ENCODE data around the gene DNAJB6. TPM values are rescaled to one million over a fixed set of nuclear protein-coding genes. Genes with fewer than 3 reads are reported as not detected.

Gene DNAJB6
- total and polyA plus RNA-seq, 7 donors = 71.5 to 145 (median 120) TPM

GRCh38 chr7:157335236-157335635, 1.6 kb upstream of the DNAJB6 start:
- intact Hi-C loops (cut with DNase I) = loop anchor here (5.0 to 10.0 kb wide), 3 partner anchors 52 to 440 kb away; partner anchors contain the start of genes LMBR1 and UBE3C
- Histone ChIP-seq H3K4me1 (peaks cover 0 to 32% (median 26%) of the 10 kb centered on the region in 4 donors), H3K4me3 (no peak overlapping the region), H3K9me3 (no peaks in the 10 kb centered on the region), H3K27me3 (no peaks in the 10 kb centered on the region), H3K27ac (no peak overlapping the region), H3K36me3 (no peaks in the 10 kb centered on the region)
- TF ChIP-seq POLR2AphosphoS5 (IDR thresholded peaks at IDR 0.05) (no peak), CTCF (IDR thresholded peaks at IDR 0.05) (no peak), POLR2A (IDR thresholded peaks at IDR 0.05) (no peak), EP300 (IDR thresholded peaks at IDR 0.05) (no peak)
- 90 to 92% methylated on average over 5 of the region's 5 CpGs for WGBS, 2 donors
- DNase-seq = no peak

GRCh38 chr7:157335991-157336382, 817 bp upstream of the DNAJB6 start:
- DNase-seq = no peak
- Histone ChIP-seq H3K27ac (peak overlapping the region; percentile 97 to 100 (median 99)), H3K4me1 (peaks cover 2 to 40% (median 33%) of the 10 kb centered on the region in 4 donors), H3K36me3 (no peaks in the 10 kb centered on the region), H3K4me3 (peak overlapping the region; percentile 68 to 93 (median 90)), H3K27me3 (no peaks in the 10 kb centered on the region), H3K9me3 (no peaks in the 10 kb centered on the region)
- 53 to 72% methylated on average over 11 of the region's 11 CpGs for WGBS, 2 donors
- intact Hi-C loops (cut with DNase I) = loop anchor here (1.0 to 10.0 kb wide), 5 partner anchors 51 to 441 kb away; partner anchors contain the start of genes LMBR1, NOM1 and UBE3C
- no peak for TF ChIP-seq POLR2A (IDR thresholded peaks at IDR 0.05)
- no peak for TF ChIP-seq POLR2AphosphoS5 (IDR thresholded peaks at IDR 0.05)
- no peak for TF ChIP-seq CTCF (IDR thresholded peaks at IDR 0.05)
- TF ChIP-seq EP300 (IDR thresholded peaks at IDR 0.05) = no peak

GRCh38 chr7:157337316-157338149, 729 bp downstream of the DNAJB6 start:
- Histone ChIP-seq H3K4me1 (peaks cover 2 to 54% (median 47%) of the 10 kb centered on the region in 4 donors), H3K27ac (peak overlapping the region; percentile 97 to 100 (median 99)), H3K4me3 (peak overlapping the region; percentile 68 to 93 (median 90)), H3K36me3 (no peaks in the 10 kb centered on the region), H3K9me3 (no peaks in the 10 kb centered on the region), H3K27me3 (no peaks in the 10 kb centered on the region)
- intact Hi-C loops (cut with DNase I) = loop anchor here (2.0 to 10.0 kb wide), 4 partner anchors 50 to 443 kb away; partner anchors contain the start of genes LMBR1 and UBE3C
- TF ChIP-seq POLR2AphosphoS5 (IDR thresholded peaks at IDR 0.05) = peak in 1 of 4 donors; percentile 39
- TF ChIP-seq POLR2A (IDR thresholded peaks at IDR 0.05) = no peak
- 0 to 1% methylated on average over 59 of the region's 59 CpGs for WGBS, 2 donors
- peak; percentile 79 for DNase-seq

- Histone ChIP-seq H3K27ac (peak overlapping the region in 2 of 4 donors; percentile 61 to 100), H3K4me3 (peak overlapping the region in 2 of 4 donors; percentile 4 to 11), H3K4me1 (peaks cover 2 to 73% (median 55%) of the 10 kb centered on the region in 4 donors), H3K9me3 (no peaks in the 10 kb centered on the region), H3K36me3 (no peaks in the 10 kb centered on the region), H3K27me3 (no peaks in the 10 kb centered on the region)
- TF ChIP-seq EP300 (IDR thresholded peaks at IDR 0.05) = no peak
- peak; percentile 51 to 81 (median 79) for TF ChIP-seq CTCF (IDR thresholded peaks at IDR 0.05)
- no peak for TF ChIP-seq POLR2A (IDR thresholded peaks at IDR 0.05)
- WGBS, 2 donors = 45 to 50% methylated on average over 25 of the region's 25 CpGs
- intact Hi-C loops (cut with DNase I) = loop anchor here (5.0 to 10.0 kb wide), 3 partner anchors 47 to 445 kb away; partner anchors contain the start of genes LMBR1 and UBE3C
- DNase-seq = peak; percentile 77
These were observed 3.2 kb downstream of the DNAJB6 start for GRCh38 chr7:157339777-157340677.
